ENCODE results near the gene ANKRD11.

The ANKRD11 gene

GRCh38 chr16:89319886-89320781 is 170.2 kb downstream of the ANKRD11 start:
- no peak overlapping the region for H3K9ac ChIP-seq (ENCODE audit: low read length)
- H4K8ac ChIP-seq (ENCODE audit: low read depth, low read length) = no peak overlapping the region
- H4K5ac ChIP-seq (ENCODE audit: low read length) = no peak overlapping the region
- peak overlapping the region; percentile 26 for H3K23ac ChIP-seq (ENCODE audit: low read length)
- H3K4me1 ChIP-seq (ENCODE audit: control insufficient read depth, low read depth, low read length) = peaks cover 15% of the 10 kb centered on the region
- H3K27ac ChIP-seq (ENCODE audit: low read depth, low read length) = no peak overlapping the region
- peaks cover 93% of the 10 kb centered on the region for H3K79me2 ChIP-seq (ENCODE audit: control insufficient read depth, insufficient read depth, low read length)
- DNase-seq = peak; percentile 83
- H3K4me3 ChIP-seq (ENCODE audit: low read length) = no peak overlapping the region
- no peak overlapping the region for H3K56ac ChIP-seq (ENCODE audit: low read length)
- WGBS (ENCODE audit: extremely low coverage, insufficient coverage, low lambda C conversion rate) = no CpG with 5 or more reads among the region's 32 CpGs
- H3K4me2 ChIP-seq (ENCODE audit: low read length) = no peak overlapping the region
- H2BK15ac ChIP-seq (replicated peaks; ENCODE audit: low read depth) = no peak overlapping the region
- H3K4ac ChIP-seq (ENCODE audit: low read depth, low read length) = no peak overlapping the region
- no peak overlapping the region for H2BK5ac ChIP-seq (ENCODE audit: low read length)
- H3K36me3 ChIP-seq (ENCODE audit: control insufficient read depth, insufficient read depth, low read length) = no peaks in the 10 kb centered on the region
- no peak overlapping the region for H3K18ac ChIP-seq (ENCODE audit: low read length)
- no peaks in the 10 kb centered on the region for H3K27me3 ChIP-seq (ENCODE audit: insufficient read depth, low read length, poor library complexity)
- H3K79me1 ChIP-seq (ENCODE audit: low read length) = peaks cover 54% of the 10 kb centered on the region
- H2BK120ac ChIP-seq (ENCODE audit: low read depth, low read length) = no peak overlapping the region
- H2AK5ac ChIP-seq (ENCODE audit: low read length) = no peak overlapping the region

- Histone ChIP-seq H3K27ac (ENCODE audit: low read depth, low read length) (no peak overlapping the region), H3K4me3 (ENCODE audit: low read length) (no peak overlapping the region)
- WGBS (ENCODE audit: extremely low coverage, insufficient coverage, low lambda C conversion rate) = no CpG with 5 or more reads among the region's 4 CpGs
Observed at GRCh38 chr16:89319631-89319885, 170.8 kb downstream of the ANKRD11 start.

GRCh38 chr16:89318871-89319630 is 171.3 kb downstream of the ANKRD11 start:
- Histone ChIP-seq H3K9ac (ENCODE audit: low read length) (no peak overlapping the region), H3K27ac (ENCODE audit: low read depth, low read length) (no peak overlapping the region), H2AK5ac (ENCODE audit: low read length) (no peak overlapping the region), H3K18ac (ENCODE audit: low read length) (no peak overlapping the region), H3K23ac (ENCODE audit: low read length) (no peak overlapping the region), H3K4ac (ENCODE audit: low read depth, low read length) (no peak overlapping the region), H2BK15ac (replicated peaks; ENCODE audit: low read depth) (no peak overlapping the region), H2BK5ac (ENCODE audit: low read length) (no peak overlapping the region), H4K8ac (ENCODE audit: low read depth, low read length) (no peak overlapping the region), H4K5ac (ENCODE audit: low read length) (no peak overlapping the region), H3K27me3 (ENCODE audit: insufficient read depth, low read length, poor library complexity) (no peaks in the 10 kb centered on the region), H2BK120ac (ENCODE audit: low read depth, low read length) (no peak overlapping the region), H3K4me3 (ENCODE audit: low read length) (no peak overlapping the region), H3K56ac (ENCODE audit: low read length) (no peak overlapping the region), H3K79me2 (ENCODE audit: control insufficient read depth, insufficient read depth, low read length) (peaks cover 93% of the 10 kb centered on the region), H3K4me1 (ENCODE audit: control insufficient read depth, low read depth, low read length) (peaks cover 15% of the 10 kb centered on the region), H3K36me3 (ENCODE audit: control insufficient read depth, insufficient read depth, low read length) (no peaks in the 10 kb centered on the region), H3K79me1 (ENCODE audit: low read length) (peaks cover 54% of the 10 kb centered on the region), H3K4me2 (ENCODE audit: low read length) (no peak overlapping the region)
- no peak for DNase-seq
- WGBS (ENCODE audit: extremely low coverage, insufficient coverage, low lambda C conversion rate) = no CpG with 5 or more reads among the region's 28 CpGs

More at GRCh38 chr16:89319631-89319885, 170.8 kb downstream of the ANKRD11 start:
- Histone ChIP-seq H3K56ac (ENCODE audit: low read length) (no peak overlapping the region), H2AK5ac (ENCODE audit: low read length) (no peak overlapping the region), H3K79me2 (ENCODE audit: control insufficient read depth, insufficient read depth, low read length) (peaks cover 93% of the 10 kb centered on the region), H3K4me1 (ENCODE audit: control insufficient read depth, low read depth, low read length) (peaks cover 15% of the 10 kb centered on the region), H4K8ac (ENCODE audit: low read depth, low read length) (no peak overlapping the region), H2BK15ac (replicated peaks; ENCODE audit: low read depth) (no peak overlapping the region), H3K23ac (ENCODE audit: low read length) (no peak overlapping the region), H3K4ac (ENCODE audit: low read depth, low read length) (no peak overlapping the region), H2BK120ac (ENCODE audit: low read depth, low read length) (no peak overlapping the region), H3K79me1 (ENCODE audit: low read length) (peaks cover 55% of the 10 kb centered on the region), H3K27me3 (ENCODE audit: insufficient read depth, low read length, poor library complexity) (no peaks in the 10 kb centered on the region), H3K18ac (ENCODE audit: low read length) (no peak overlapping the region), H4K5ac (ENCODE audit: low read length) (no peak overlapping the region), H3K9ac (ENCODE audit: low read length) (no peak overlapping the region), H3K4me2 (ENCODE audit: low read length) (no peak overlapping the region), H2BK5ac (ENCODE audit: low read length) (no peak overlapping the region), H3K36me3 (ENCODE audit: control insufficient read depth, insufficient read depth, low read length) (no peaks in the 10 kb centered on the region)
- DNase-seq = no peak

DNA sequence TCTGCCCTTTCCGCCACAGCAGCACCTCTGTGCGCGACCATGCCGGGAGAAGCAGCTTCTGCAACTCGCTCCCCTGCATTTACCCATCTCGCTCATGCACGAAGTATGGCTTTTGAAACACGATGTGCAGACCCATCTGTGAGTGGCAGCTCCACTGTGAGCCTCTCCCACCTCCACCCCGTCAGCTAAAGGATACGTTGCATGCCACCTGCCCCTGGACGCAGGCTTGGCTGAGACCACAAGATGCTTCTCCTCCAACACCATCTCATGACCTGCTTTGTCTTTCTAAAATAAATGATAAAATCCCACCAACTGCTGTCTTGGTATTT is 172.0 kb downstream of the ANKRD11 start:
- Histone ChIP-seq H3K4ac (ENCODE audit: low read depth, low read length) (no peak overlapping the region), H3K79me2 (ENCODE audit: control insufficient read depth, insufficient read depth, low read length) (peaks cover 92% of the 10 kb centered on the region), H2BK120ac (ENCODE audit: low read depth, low read length) (no peak overlapping the region), H3K79me1 (ENCODE audit: low read length) (peaks cover 55% of the 10 kb centered on the region), H2BK15ac (replicated peaks; ENCODE audit: low read depth) (no peak overlapping the region), H4K8ac (ENCODE audit: low read depth, low read length) (no peak overlapping the region), H3K9ac (ENCODE audit: low read length) (no peak overlapping the region), H3K56ac (ENCODE audit: low read length) (no peak overlapping the region), H4K5ac (ENCODE audit: low read length) (no peak overlapping the region), H3K27me3 (ENCODE audit: insufficient read depth, low read length, poor library complexity) (no peaks in the 10 kb centered on the region), H3K18ac (ENCODE audit: low read length) (no peak overlapping the region), H2AK5ac (ENCODE audit: low read length) (no peak overlapping the region), H3K27ac (ENCODE audit: low read depth, low read length) (no peak overlapping the region), H3K4me3 (ENCODE audit: low read length) (no peak overlapping the region), H3K4me1 (ENCODE audit: control insufficient read depth, low read depth, low read length) (peaks cover 15% of the 10 kb centered on the region), H3K4me2 (ENCODE audit: low read length) (no peak overlapping the region), H3K36me3 (ENCODE audit: control insufficient read depth, insufficient read depth, low read length) (no peaks in the 10 kb centered on the region), H2BK5ac (ENCODE audit: low read length) (no peak overlapping the region), H3K23ac (ENCODE audit: low read length) (no peak overlapping the region)
- DNase-seq = no peak
- no CpG with 5 or more reads among the region's 11 CpGs for WGBS (ENCODE audit: extremely low coverage, insufficient coverage, low lambda C conversion rate)

GRCh38 chr16:89317729-89318429 is 172.5 kb downstream of the ANKRD11 start:
- no peak overlapping the region for H3K27ac ChIP-seq (ENCODE audit: low read depth, low read length)
- no peak for DNase-seq
- no CpG with 5 or more reads among the region's 23 CpGs for WGBS (ENCODE audit: extremely low coverage, insufficient coverage, low lambda C conversion rate)

More at GRCh38 chr16:89317729-89318429, 172.5 kb downstream of the ANKRD11 start:
- no peaks in the 10 kb centered on the region for H3K27me3 ChIP-seq (ENCODE audit: insufficient read depth, low read length, poor library complexity)
- H3K4me2 ChIP-seq (ENCODE audit: low read length) = no peak overlapping the region
- no peak overlapping the region for H4K5ac ChIP-seq (ENCODE audit: low read length)
- no peak overlapping the region for H2BK120ac ChIP-seq (ENCODE audit: low read depth, low read length)
- peaks cover 56% of the 10 kb centered on the region for H3K79me1 ChIP-seq (ENCODE audit: low read length)
- H3K36me3 ChIP-seq (ENCODE audit: control insufficient read depth, insufficient read depth, low read length) = no peaks in the 10 kb centered on the region
- H3K4me1 ChIP-seq (ENCODE audit: control insufficient read depth, low read depth, low read length) = peaks cover 13% of the 10 kb centered on the region
- H3K23ac ChIP-seq (ENCODE audit: low read length) = no peak overlapping the region
- no peak overlapping the region for H2BK15ac ChIP-seq (replicated peaks; ENCODE audit: low read depth)
- peaks cover 94% of the 10 kb centered on the region for H3K79me2 ChIP-seq (ENCODE audit: control insufficient read depth, insufficient read depth, low read length)
- no peak overlapping the region for H3K56ac ChIP-seq (ENCODE audit: low read length)
- no peak overlapping the region for H3K18ac ChIP-seq (ENCODE audit: low read length)
- H4K8ac ChIP-seq (ENCODE audit: low read depth, low read length) = no peak overlapping the region
- H2AK5ac ChIP-seq (ENCODE audit: low read length) = no peak overlapping the region
- no peak overlapping the region for H3K9ac ChIP-seq (ENCODE audit: low read length)
- H3K4ac ChIP-seq (ENCODE audit: low read depth, low read length) = no peak overlapping the region
- H3K4me3 ChIP-seq (ENCODE audit: low read length) = no peak overlapping the region
- no peak overlapping the region for H2BK5ac ChIP-seq (ENCODE audit: low read length)
